Neural progenitor cell (in vitro differentiated cells): ENCODE measurements around the gene MYO9B. TPM values are rescaled to one million over a fixed set of nuclear protein-coding genes. Genes with fewer than 3 reads are reported as not detected.
A peak's percentile ranks its signal among the peaks of the same experiment; 100 is the strongest.

Experiments
- DNase-seq: peaks from one replicate; pipeline ENCODE4 v3.0.0-alpha.2; 2016; ENCODE audit warnings: low spot score
- H2AFZ ChIP-seq: fragments of 200-600 bp; sonication (generic); replicated peaks from 2 replicates; pipeline ENCODE4 v1.6.1; 2016; ENCODE audit warnings: antibody characterized with exemption
- H3F3A ChIP-seq: fragments of 200-600 bp; sonication (generic); 2 replicates; pipeline ENCODE4 v1.6.1; 2016; ENCODE audit warnings: antibody characterized with exemption, low read depth
- H3K27ac ChIP-seq: fragments of 200-600 bp; sonication (generic); 2 replicates; pipeline ENCODE4 v1.5.1; 2016; ENCODE audit warnings: mild to moderate bottlenecking
- H3K27me3 ChIP-seq: fragments of 200-600 bp; sonication (generic); 2 replicates; pipeline ENCODE4 v1.6.1; 2016; ENCODE audit warnings: mild to moderate bottlenecking, moderate library complexity
- H3K36me3 ChIP-seq: fragments of 200-600 bp; sonication (generic); 2 replicates; pipeline ENCODE4 v1.5.1; 2016
- H3K4me1 ChIP-seq: fragments of 200-600 bp; sonication (generic); 2 replicates; pipeline ENCODE4 v1.6.1; 2016; ENCODE audit warnings: mixed run types
- H3K4me2 ChIP-seq: fragments of 200-600 bp; sonication (generic); 2 replicates; pipeline ENCODE4 v1.6.1; 2016
- H3K4me3 ChIP-seq: fragments of 200-600 bp; sonication (generic); 2 replicates; pipeline ENCODE4 v1.5.1; 2016
- H3K79me2 ChIP-seq: fragments of 200-600 bp; sonication (generic); 2 replicates; pipeline ENCODE4 v1.6.1; 2016; ENCODE audit warnings: low read depth
- H3K9ac ChIP-seq: fragments of 200-600 bp; sonication (generic); 2 replicates; pipeline ENCODE4 v1.6.1; 2016
- H3K9me3 ChIP-seq: fragments of 200-600 bp; sonication (generic); 2 replicates; pipeline ENCODE4 v1.5.1; 2016; ENCODE audit warnings: low read depth
- H4K20me1 ChIP-seq: fragments of 200-600 bp; sonication (generic); 2 replicates; pipeline ENCODE4 v1.6.1; 2016; ENCODE audit warnings: low read depth
- H3K27ac Mint-ChIP-seq: 3 replicates; pipeline ENCODE4 v1.8.0; 2021; ENCODE audit warnings: mixed read lengths
- H3K27me3 Mint-ChIP-seq: 2 replicates; pipeline ENCODE4 v1.8.0; 2022; ENCODE audit warnings: low read depth, mild to moderate bottlenecking, inconsistent platforms, moderate library complexity, mixed read lengths; ENCODE audit not compliant: insufficient read depth
- H3K36me3 Mint-ChIP-seq: 3 replicates; pipeline ENCODE4 v1.8.0; 2021; ENCODE audit warnings: mixed read lengths
- H3K4me1 Mint-ChIP-seq: 3 replicates; pipeline ENCODE4 v1.8.0; 2021; ENCODE audit warnings: mixed read lengths
- H3K4me3 Mint-ChIP-seq: 3 replicates; pipeline ENCODE4 v1.8.0; 2021; ENCODE audit warnings: mild to moderate bottlenecking, moderate library complexity, mixed read lengths
- H3K9me3 Mint-ChIP-seq: 3 replicates; pipeline ENCODE4 v1.8.0; 2020; ENCODE audit warnings: mixed read lengths
- CTCF ChIP-seq: fragments of 200-600 bp; sonication (generic); IDR thresholded peaks from 2 replicates; pipeline ENCODE4 v1.5.1; 2017; ENCODE audit warnings: antibody characterized with exemption, mild to moderate bottlenecking
- EZH2 ChIP-seq: fragments of 200-600 bp; sonication (generic); IDR thresholded peaks from 2 replicates; pipeline ENCODE4 v1.6.1; 2017; ENCODE audit warnings: antibody characterized with exemption, mild to moderate bottlenecking, moderate library complexity
- EZH2phosphoT487 ChIP-seq: fragments of 200-600 bp; sonication (generic); IDR thresholded peaks from 2 replicates; pipeline ENCODE4 v1.6.1; 2017; ENCODE audit warnings: antibody characterized with exemption
- total RNA-seq: library from RNA; depleted of rRNA; stranded (reverse); fragments of >200 nt; gene quantifications from 2 replicates; pipeline ENCODE4 v1.2.3, GENCODE V29; 2015; ENCODE audit warnings: low replicate concordance

MYO9B gene
- total RNA-seq, 1 donor from 2014 or later, result 38.5 TPM

GRCh38 chr19:17156947-17157302 lies 81.3 kb downstream of the MYO9B start:
- no peaks in the 10 kb centered on the region for H3K36me3 ChIP-seq
- H3K27ac Mint-ChIP-seq, result peak overlapping the region; percentile 46
- H3K4me1 Mint-ChIP-seq, result no peaks in the 10 kb centered on the region

GRCh38 chr19:17158584-17158983 lies 83.0 kb downstream of the MYO9B start:
- Histone ChIP-seq H3K4me2 (no peak overlapping the region), H3K9me3 (no peaks in the 10 kb centered on the region), H3K36me3 (peaks cover 2% of the 10 kb centered on the region), H3K4me1 (no peaks in the 10 kb centered on the region), H4K20me1 (no peaks in the 10 kb centered on the region), H3K79me2 (no peaks in the 10 kb centered on the region), H3K9ac (no peak overlapping the region), H3K27ac (no peak overlapping the region), H3K27me3 (no peaks in the 10 kb centered on the region), H3K4me3 (no peak overlapping the region), H3F3A (no peaks in the 10 kb centered on the region), H2AFZ (no peak overlapping the region)
- Mint-ChIP-seq H3K36me3 (peaks cover 20% of the 10 kb centered on the region), H3K27me3 (no peaks in the 10 kb centered on the region), H3K4me3 (no peak overlapping the region), H3K9me3 (peaks cover 3% of the 10 kb centered on the region), H3K4me1 (no peaks in the 10 kb centered on the region), H3K27ac (no peak overlapping the region)
- no peak for DNase-seq
- TF ChIP-seq CTCF (no peak), EZH2phosphoT487 (no peak), EZH2 (no peak)

More at GRCh38 chr19:17156947-17157302, 81.3 kb downstream of the MYO9B start:
- TF ChIP-seq CTCF (no peak), EZH2 (no peak), EZH2phosphoT487 (no peak)
- Histone ChIP-seq H3K27me3 (no peaks in the 10 kb centered on the region), H3K79me2 (no peaks in the 10 kb centered on the region), H3K9me3 (no peaks in the 10 kb centered on the region), H3K4me2 (no peak overlapping the region), H4K20me1 (no peaks in the 10 kb centered on the region), H2AFZ (no peak overlapping the region), H3F3A (no peaks in the 10 kb centered on the region), H3K9ac (no peak overlapping the region), H3K4me1 (no peaks in the 10 kb centered on the region), H3K27ac (no peak overlapping the region), H3K4me3 (no peak overlapping the region)
- Mint-ChIP-seq H3K4me3 (no peak overlapping the region), H3K27me3 (no peaks in the 10 kb centered on the region), H3K9me3 (no peaks in the 10 kb centered on the region), H3K36me3 (peaks cover 12% of the 10 kb centered on the region)
- no peak for DNase-seq

GRCh38 chr19:17159466-17160393 lies 84.2 kb downstream of the MYO9B start:
- no peaks in the 10 kb centered on the region for H3K27me3 Mint-ChIP-seq
- no peak for DNase-seq
- no peak overlapping the region for H3K4me2 ChIP-seq
- H3K9me3 ChIP-seq, result no peaks in the 10 kb centered on the region
- H2AFZ ChIP-seq, result no peak overlapping the region
- no peaks in the 10 kb centered on the region for H4K20me1 ChIP-seq
- H3K4me1 ChIP-seq, result no peaks in the 10 kb centered on the region
- H3K9ac ChIP-seq, result no peak overlapping the region
- H3K36me3 Mint-ChIP-seq, result peaks cover 25% of the 10 kb centered on the region
- peaks cover 10% of the 10 kb centered on the region for H3K36me3 ChIP-seq
- no peak overlapping the region for H3K4me3 ChIP-seq
- no peak overlapping the region for H3K27ac ChIP-seq
- no peak overlapping the region for H3K27ac Mint-ChIP-seq
- no peaks in the 10 kb centered on the region for H3K4me1 Mint-ChIP-seq
- H3K4me3 Mint-ChIP-seq, result no peak overlapping the region
- no peaks in the 10 kb centered on the region for H3F3A ChIP-seq
- no peaks in the 10 kb centered on the region for H3K27me3 ChIP-seq
- peaks cover 3% of the 10 kb centered on the region for H3K9me3 Mint-ChIP-seq
- no peak for TF ChIP-seq CTCF
- no peak for TF ChIP-seq EZH2phosphoT487
- H3K79me2 ChIP-seq, result no peaks in the 10 kb centered on the region
